ENCODE measurements around the gene MID1IP1. TPM values are rescaled to one million over a fixed set of nuclear protein-coding genes. Genes with fewer than 3 reads are reported as not detected.

MID1IP1 gene
- total and polyA plus RNA-seq, 2 of the 13 experiments (the other 11 are each of a cell fraction or from before 2014, with no cell fraction given), result 35.7 to 36.1 TPM

DNA sequence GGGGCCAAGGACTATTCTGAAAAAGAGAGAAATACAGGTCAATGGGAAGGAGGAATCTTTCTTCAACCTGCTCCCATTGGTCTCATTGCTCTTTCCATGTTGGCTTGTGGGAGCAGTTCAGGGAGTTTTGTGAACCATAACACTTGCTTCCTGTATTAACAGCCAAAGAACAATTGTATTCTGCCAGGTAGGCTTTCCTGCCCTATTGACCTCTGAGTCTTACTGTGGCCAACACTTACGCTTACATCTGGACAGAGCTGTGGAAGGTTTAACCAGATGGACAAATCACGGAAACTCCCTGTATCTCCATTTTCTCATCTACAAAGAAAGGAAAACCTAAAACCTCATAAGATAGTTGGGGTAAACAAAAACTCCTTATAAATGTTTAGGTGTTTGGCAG is 30.7 kb downstream of the MID1IP1 start:
- H3K27me3 ChIP-seq (ENCODE audit: control insufficient read depth in 1 of 2, insufficient read depth in 2 of 2, low read length in 2 of 2), result no peaks in the 10 kb centered on the region

DNA sequence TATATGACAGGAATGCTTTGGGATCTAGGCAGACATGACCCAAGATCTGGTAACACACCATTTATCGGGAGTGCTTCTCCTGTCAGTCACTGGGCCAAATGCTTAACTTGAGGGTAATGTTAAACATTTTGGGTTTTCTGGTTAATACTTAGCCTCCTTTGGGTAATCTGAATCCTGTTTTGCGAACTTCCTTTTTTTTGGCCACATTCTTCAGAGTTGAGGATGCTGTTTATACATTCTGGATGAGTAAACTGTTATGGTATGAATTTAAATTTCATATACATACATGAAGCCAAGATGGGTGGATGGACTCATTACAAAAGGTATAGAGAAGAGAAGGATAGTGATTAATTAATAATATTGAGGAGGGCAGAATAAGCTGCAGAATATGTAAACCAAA is 36.1 kb downstream of the MID1IP1 start:
- peaks cover 14% of the 10 kb centered on the region for H3K4me1 ChIP-seq (ENCODE audit: insufficient read depth, low read length)
- no peaks in the 10 kb centered on the region for H3K27me3 ChIP-seq (ENCODE audit: control insufficient read depth in 1 of 2, insufficient read depth in 2 of 2, low read length in 2 of 2)
- H3K4me2 ChIP-seq (ENCODE audit: low read depth, low read length), result no peak overlapping the region
- TF ChIP-seq ZNF335 (CRISPR knock-in tag; IDR thresholded peaks at IDR 0.05) (no peak), RELA (CRISPR knock-in tag; IDR thresholded peaks at IDR 0.05) (no peak), MEF2D (CRISPR knock-in tag; IDR thresholded peaks at IDR 0.05) (no peak), ZNF558 (CRISPR knock-in tag; IDR thresholded peaks at IDR 0.05; ENCODE audit: borderline replicate concordance) (no peak), ZNF446 (CRISPR knock-in tag; IDR thresholded peaks at IDR 0.05) (no peak), ZBTB21 (CRISPR knock-in tag; IDR thresholded peaks at IDR 0.05) (no peak), ZC3H4 (CRISPR knock-in tag; IDR thresholded peaks at IDR 0.05; ENCODE audit: borderline replicate concordance) (no peak), AGO2 (optimal IDR thresholded peaks at IDR 0.05; ENCODE audit: low read depth, low read length) (no peak), ZNF547 (CRISPR knock-in tag; IDR thresholded peaks at IDR 0.05) (no peak), POLR2AphosphoS5 (IDR thresholded peaks at IDR 0.05; ENCODE audit: low read depth, low read length) (no peak), IKZF4 (CRISPR knock-in tag; IDR thresholded peaks at IDR 0.05; ENCODE audit: borderline replicate concordance, low read depth, not compliant biosample characterization) (no peak)
- TF ChIP-seq, protein P1, sequence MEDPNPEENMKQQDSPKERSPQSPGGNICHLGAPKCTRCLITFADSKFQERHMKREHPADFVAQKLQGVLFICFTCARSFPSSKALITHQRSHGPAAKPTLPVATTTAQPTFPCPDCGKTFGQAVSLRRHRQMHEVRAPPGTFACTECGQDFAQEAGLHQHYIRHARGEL (CRISPR knock-in tag; IDR thresholded peaks at IDR 0.05), result no peak
- TF ChIP-seq, protein P2, sequence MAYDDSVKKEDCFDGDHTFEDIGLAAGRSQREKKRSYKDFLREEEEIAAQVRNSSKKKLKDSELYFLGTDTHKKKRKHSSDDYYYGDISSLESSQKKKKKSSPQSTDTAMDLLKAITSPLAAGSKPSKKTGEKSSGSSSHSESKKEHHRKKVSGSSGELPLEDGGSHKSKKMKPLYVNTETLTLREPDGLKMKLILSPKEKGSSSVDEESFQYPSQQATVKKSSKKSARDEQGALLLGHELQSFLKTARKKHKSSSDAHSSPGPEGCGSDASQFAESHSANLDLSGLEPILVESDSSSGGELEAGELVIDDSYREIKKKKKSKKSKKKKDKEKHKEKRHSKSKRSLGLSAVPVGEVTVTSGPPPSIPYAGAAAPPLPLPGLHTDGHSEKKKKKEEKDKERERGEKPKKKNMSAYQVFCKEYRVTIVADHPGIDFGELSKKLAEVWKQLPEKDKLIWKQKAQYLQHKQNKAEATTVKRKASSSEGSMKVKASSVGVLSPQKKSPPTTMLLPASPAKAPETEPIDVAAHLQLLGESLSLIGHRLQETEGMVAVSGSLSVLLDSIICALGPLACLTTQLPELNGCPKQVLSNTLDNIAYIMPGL (CRISPR knock-in tag; IDR thresholded peaks at IDR 0.05; ENCODE audit: borderline replicate concordance in 1 of 2, low read depth in 1 of 2), result no peak
- TF ChIP-seq, protein P3, sequence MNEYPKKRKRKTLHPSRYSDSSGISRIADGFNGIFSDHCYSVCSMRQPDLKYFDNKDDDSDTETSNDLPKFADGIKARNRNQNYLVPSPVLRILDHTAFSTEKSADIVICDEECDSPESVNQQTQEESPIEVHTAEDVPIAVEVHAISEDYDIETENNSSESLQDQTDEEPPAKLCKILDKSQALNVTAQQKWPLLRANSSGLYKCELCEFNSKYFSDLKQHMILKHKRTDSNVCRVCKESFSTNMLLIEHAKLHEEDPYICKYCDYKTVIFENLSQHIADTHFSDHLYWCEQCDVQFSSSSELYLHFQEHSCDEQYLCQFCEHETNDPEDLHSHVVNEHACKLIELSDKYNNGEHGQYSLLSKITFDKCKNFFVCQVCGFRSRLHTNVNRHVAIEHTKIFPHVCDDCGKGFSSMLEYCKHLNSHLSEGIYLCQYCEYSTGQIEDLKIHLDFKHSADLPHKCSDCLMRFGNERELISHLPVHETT (CRISPR knock-in tag; conservative IDR thresholded peaks at IDR 0.05), result no peak
- 89% methylated on average over 2 of the region's 2 CpGs for WGBS (ENCODE audit: low lambda C conversion rate)
- H3K9ac ChIP-seq (ENCODE audit: insufficient read depth, low read depth, low read length), result no peak overlapping the region
- in situ Hi-C loops (cut with HindIII; ENCODE audit: extremely low pct_ligation_motif_present, low pct_unique_long_range_greater_than_20kb), result no loop called here
- no TSS peak for BruUV-seq (replicated peaks)
- H3K9me3 ChIP-seq (ENCODE audit: low read length), result no peaks in the 10 kb centered on the region
- H3K36me3 ChIP-seq (replicated peaks in 1 of 2; ENCODE audit: control insufficient read depth in 1 of 2, insufficient read depth in 2 of 2, low read length in 2 of 2), result no peaks in the 10 kb centered on the region
- intact Hi-C loops (cut with micrococcal nuclease; ENCODE audit: unreplicated experiment), result no loop called here
- FAIRE-seq, result no peak
- no peaks in the 10 kb centered on the region for H4K20me1 ChIP-seq (ENCODE audit: insufficient read depth, low read length)
- no peaks in the 10 kb centered on the region for H3K79me2 ChIP-seq (ENCODE audit: insufficient read depth, low read length)
- H2AFZ ChIP-seq (ENCODE audit: low read length), result no peak overlapping the region
- DNase-seq (ENCODE audit: low spot score), result no peak
- ChIA-PET POLR2A (no interaction called here), CTCF (ENCODE audit: low intra/inter-chr PET ratio, low total read pairs) (no interaction called here)
- no peak overlapping the region for H3K4me3 ChIP-seq (replicated peaks in 1 of 3; ENCODE audit: insufficient read depth in 1 of 3, low read depth in 2 of 3, low read length in 3 of 3)
- ATAC-seq, result no peak
- no peak overlapping the region for H3K27ac ChIP-seq (ENCODE audit: extremely low read length, insufficient read depth, low read length)

More for the DNA sequence above, 30.7 kb downstream of the MID1IP1 start:
- Histone ChIP-seq H3K36me3 (replicated peaks in 1 of 2; ENCODE audit: control insufficient read depth in 1 of 2, insufficient read depth in 2 of 2, low read length in 2 of 2) (no peaks in the 10 kb centered on the region), H3K9me3 (ENCODE audit: low read length) (no peaks in the 10 kb centered on the region), H3K79me2 (ENCODE audit: insufficient read depth, low read length) (no peaks in the 10 kb centered on the region), H3K4me2 (ENCODE audit: low read depth, low read length) (no peak overlapping the region), H2AFZ (ENCODE audit: low read length) (no peak overlapping the region), H3K27ac (ENCODE audit: extremely low read length, insufficient read depth, low read length) (no peak overlapping the region), H3K9ac (ENCODE audit: insufficient read depth, low read depth, low read length) (no peak overlapping the region), H3K4me3 (replicated peaks in 1 of 3; ENCODE audit: insufficient read depth in 1 of 3, low read depth in 2 of 3, low read length in 3 of 3) (no peak overlapping the region), H3K4me1 (ENCODE audit: insufficient read depth, low read length) (no peaks in the 10 kb centered on the region), H4K20me1 (ENCODE audit: insufficient read depth, low read length) (no peaks in the 10 kb centered on the region)
- no peak for ATAC-seq
- 56% methylated on average over 2 of the region's 2 CpGs for WGBS (ENCODE audit: low lambda C conversion rate)
- no TSS peak for BruUV-seq (replicated peaks)
- ChIA-PET CTCF (ENCODE audit: low intra/inter-chr PET ratio, low total read pairs) (no interaction called here), POLR2A (no interaction called here)
- in situ Hi-C loops (cut with HindIII; ENCODE audit: extremely low pct_ligation_motif_present, low pct_unique_long_range_greater_than_20kb) (no loop called here), intact Hi-C loops (cut with micrococcal nuclease; ENCODE audit: unreplicated experiment) (no loop called here)
- DNase-seq (ENCODE audit: low spot score), result no peak
- TF ChIP-seq SMAD3 (CRISPR knock-in tag; IDR thresholded peaks at IDR 0.05), result no peak
- TF ChIP-seq HNRNPL (IDR thresholded peaks at IDR 0.05; ENCODE audit: low read depth, low read length), result no peak
- TF ChIP-seq ZKSCAN8 (CRISPR knock-in tag; IDR thresholded peaks at IDR 0.05; ENCODE audit: borderline replicate concordance), result no peak
- no peak for FAIRE-seq
